HepG2 (cell line): ENCODE data around the gene FBXL7. TPM values are rescaled to one million over a fixed set of nuclear protein-coding genes. Genes with fewer than 3 reads are reported as not detected.

ENCODE experiments used
- ATAC-seq: fragments of 200-7000 bp; cut with Tn5 transposase; 3 replicates; pipeline ENCODE4 v1.9.1; 2020; ENCODE audit warnings: mild to moderate bottlenecking, moderate library complexity
- BruUV-seq: library from RNA; stranded (reverse); fragments of 400-500 nt; replicated peaks from 2 replicates; lab custom pipeline; 2021; lab: Mats Ljungman, UMichigan
- CTCF ChIA-PET: fragments of 300-600 bp; formaldehyde crosslinking; extraction: SDS; loops from one replicate; lab custom pipeline; 2021; ENCODE audit warnings: low total read pairs, inconsistent platforms, low intra/inter-chr PET ratio; lab: Yijun Ruan, JAX
- POLR2A ChIA-PET: fragments of 350-600 bp; sonication (Branson Sonifier 250); formaldehyde crosslinking; loops from one replicate; lab custom pipeline; 2020; ENCODE audit warnings: antibody characterized with exemption, inconsistent platforms; lab: Yijun Ruan, JAX
- DNase-seq: peaks from one replicate; pipeline ENCODE4 v3.0.0-alpha.2; 2015; ENCODE audit warnings: low spot score
- FAIRE-seq: peaks from 3 replicates; lab custom pipeline; 2011; peaks lifted over from hg19 to GRCh38; lab: Jason Lieb, UNC
- H2AFZ ChIP-seq: one replicate; pipeline ENCODE4 v1.6.1; 2011; ENCODE audit warnings: low read length, inconsistent platforms
- H3K27ac ChIP-seq: fragments of 300-600 bp; 3 replicates; pipeline ENCODE4 v1.8.0; 2011; ENCODE audit warnings: mixed run types, mild to moderate bottlenecking, mixed read lengths, low read length, inconsistent platforms; ENCODE audit not compliant: insufficient read depth; ENCODE audit errors: extremely low read length
- H3K27me3 ChIP-seq, 2 experiments: fragments of 200-600 bp in 1 of 2; 2 replicates in 1 of 2; 3 replicates in 1 of 2; pipeline versions ENCODE4 v1.6.0 to v1.8.0; 2011; ENCODE audit warnings: low read length in 2 of 2, mild to moderate bottlenecking in 2 of 2, moderate library complexity in 2 of 2, inconsistent platforms in 1 of 2; ENCODE audit not compliant: insufficient read depth in 2 of 2, control insufficient read depth in 1 of 2
- H3K36me3 ChIP-seq, 2 experiments: fragments of 200-600 bp in 1 of 2; replicated peaks in 1 of 2; 2 replicates in 1 of 2; 3 replicates in 1 of 2; pipeline versions ENCODE4 v1.5.1 to v1.8.0; 2011; ENCODE audit warnings: low read length in 2 of 2, inconsistent platforms in 1 of 2; ENCODE audit not compliant: insufficient read depth in 2 of 2, control insufficient read depth in 1 of 2
- H3K4me1 ChIP-seq: 2 replicates; pipeline ENCODE4 v1.5.1; 2012; ENCODE audit warnings: low read length, inconsistent platforms; ENCODE audit not compliant: insufficient read depth
- H3K4me2 ChIP-seq: 2 replicates; pipeline ENCODE4 v1.6.0; 2011; ENCODE audit warnings: low read depth, low read length, inconsistent platforms
- H3K4me3 ChIP-seq, 3 experiments: fragments of 200-600 bp in 1 of 3; sonication (generic), shearing (Covaris generic) in 1 of 3; replicated peaks in 1 of 3; 2 replicates each; pipeline ENCODE4 v1.5.1; 2011 to 2016; ENCODE audit warnings: low read length in 3 of 3, inconsistent platforms in 2 of 3, low read depth in 2 of 3, mild to moderate bottlenecking in 2 of 3, control low read depth in 1 of 3, mixed read lengths in 1 of 3; ENCODE audit not compliant: insufficient read depth in 1 of 3
- H3K79me2 ChIP-seq: one replicate; pipeline ENCODE4 v1.6.1; 2011; ENCODE audit warnings: low read length, inconsistent platforms; ENCODE audit not compliant: insufficient read depth
- H3K9ac ChIP-seq: 2 replicates; pipeline ENCODE4 v1.6.0; 2011; ENCODE audit warnings: mild to moderate bottlenecking, low read depth, low read length, inconsistent platforms; ENCODE audit not compliant: insufficient read depth
- H3K9me3 ChIP-seq: 2 replicates; pipeline ENCODE4 v1.5.1; 2012; ENCODE audit warnings: mild to moderate bottlenecking, low read length
- H4K20me1 ChIP-seq: 2 replicates; pipeline ENCODE4 v1.6.0; 2011; ENCODE audit warnings: inconsistent platforms, mild to moderate bottlenecking, low read length, moderate library complexity; ENCODE audit not compliant: insufficient read depth
- FOXC1 ChIP-seq: sonication (generic); formaldehyde crosslinking; IDR thresholded peaks from 2 replicates; pipeline ENCODE4 v1.8.0; 2022; ENCODE audit warnings: mild to moderate bottlenecking, missing genetic modification reagents, borderline replicate concordance
- JDP2 ChIP-seq: sonication (generic); formaldehyde crosslinking; IDR thresholded peaks from 2 replicates; pipeline ENCODE4 v1.8.1; 2022; ENCODE audit warnings: missing genetic modification reagents, borderline replicate concordance
- MAFK ChIP-seq, 2 experiments: IDR thresholded peaks in 1 of 2; conservative IDR thresholded peaks in 1 of 2; 2 replicates each; pipeline ENCODE4 v1.6.1; 2011; ENCODE audit warnings: improper control_type of control experiment in 2 of 2, low read length in 2 of 2
- NFIB ChIP-seq: sonication (generic); formaldehyde crosslinking; IDR thresholded peaks from 2 replicates; pipeline ENCODE4 v1.9.0; 2021; ENCODE audit warnings: missing genetic modification reagents, mild to moderate bottlenecking, borderline replicate concordance
- TBX2 ChIP-seq: sonication (generic); formaldehyde crosslinking; IDR thresholded peaks from 2 replicates; pipeline ENCODE4 v1.5.0; 2020; ENCODE audit warnings: missing genetic modification reagents, mild to moderate bottlenecking, borderline replicate concordance
- YEATS2 ChIP-seq: sonication (generic); formaldehyde crosslinking; IDR thresholded peaks from 2 replicates; pipeline ENCODE4 v1.4.0; 2020; ENCODE audit warnings: missing genetic modification reagents, borderline replicate concordance
- ZNF567 ChIP-seq: sonication (generic); formaldehyde crosslinking; IDR thresholded peaks from 2 replicates; pipeline ENCODE4 v1.8.1; 2023; ENCODE audit warnings: mild to moderate bottlenecking, missing genetic modification reagents, borderline replicate concordance
- ZNF782 ChIP-seq: sonication (generic); formaldehyde crosslinking; IDR thresholded peaks from 2 replicates; pipeline ENCODE4 v1.4.0; 2020; ENCODE audit warnings: missing genetic modification reagents, mild to moderate bottlenecking, borderline replicate concordance
- ZNF879 ChIP-seq: sonication (generic); formaldehyde crosslinking; IDR thresholded peaks from 2 replicates; pipeline ENCODE4 v1.8.1; 2023; ENCODE audit warnings: missing genetic modification reagents
- WGBS: methylation state at CpG from one replicate; pipeline ENCODE4 v1.1.6; 2017; ENCODE audit warnings: low lambda C conversion rate; 5-methylcytosine and 5-hydroxymethylcytosine counted together
- in situ Hi-C: cut with HindIII; loops from 2 replicates; pipeline ENCODE4 v1.10.0; 2017; ENCODE audit warnings: low pct_unique_long_range_greater_than_20kb; ENCODE audit not compliant: extremely low pct_ligation_motif_present
- intact Hi-C: fragments of 100-400 bp; cut with micrococcal nuclease; formaldehyde crosslinking; loops from one replicate; pipeline ENCODE4 v1.10.0; 2022; ENCODE audit not compliant: unreplicated experiment
- polyA plus RNA-seq, 8 experiments: library from polyadenylated mRNA; depleted of rRNA in 3 of 8; stranded (reverse) in 7 of 8; unstranded in 1 of 8; fragments of >200 nt; fragmentation: Illumina TruSeq in 4 of 8; extraction: Trizol in 4 of 8; gene quantifications; 2 replicates each; pipeline versions ENCODE4 v1.2.1 to v1.2.3, GENCODE V29; 2011 to 2016; ENCODE audit warnings: low read depth in 4 of 8, missing spikeins in 1 of 8, mixed read lengths in 1 of 8; ENCODE audit not compliant: insufficient read depth in 1 of 8
- total RNA-seq, 5 experiments: library from RNA; depleted of rRNA; stranded (reverse); fragments of >200 nt; fragmentation: Illumina TruSeq; extraction: Trizol; gene quantifications; 2 replicates each; pipeline ENCODE4 v1.2.3, GENCODE V29; 2016; ENCODE audit warnings: low read depth in 1 of 5
- TF ChIP-seq, protein P1 (sequence below): sonication (generic); formaldehyde crosslinking; IDR thresholded peaks from 2 replicates; pipeline ENCODE4 v1.4.0; 2020; ENCODE audit warnings: missing genetic modification reagents, borderline replicate concordance
- TF ChIP-seq, protein P2 (sequence below): sonication (generic); formaldehyde crosslinking; IDR thresholded peaks from 2 replicates; pipeline ENCODE4 v1.4.0; 2020; ENCODE audit warnings: missing genetic modification reagents, borderline replicate concordance

FBXL7 gene
- total and polyA plus RNA-seq, 2 of the 13 experiments (the other 11 are each of a cell fraction or from before 2014, with no cell fraction given) = 0.07 TPM; not detected in 1

- whole genome bisulfite sequencing = 0% methylated on average over 3 of the region's 3 CpGs
- POLR2A ChIA-PET = no interaction called here
- Histone ChIP-seq H2AFZ (no peak overlapping the region), H3K27me3 (no peaks in the 10 kb centered on the region), H3K27ac (no peak overlapping the region)
- intact Hi-C loops = no loop called here
- in situ Hi-C loops = no loop called here
- no peak for FAIRE-seq
- CTCF ChIA-PET = no interaction called here
- TF ChIP-seq ZNF567 (CRISPR knock-in tag) (no peak), ZNF782 (CRISPR knock-in tag) (no peak), JDP2 (no peak), FOXC1 (CRISPR knock-in tag) (no peak)
- TF ChIP-seq, all 625 proteins: peak for 0
- no peak overlapping the region for H3K4me3 ChIP-seq
- peaks cover 8% of the 10 kb centered on the region; the same call in 1 of the 2 replicates for H3K9me3 ChIP-seq
- DNase-seq (no peak), ATAC-seq (no peak)
- H3K4me2 ChIP-seq = no peak overlapping the region
- no peaks in the 10 kb centered on the region for H3K79me2 ChIP-seq
- BruUV-seq = no TSS peak
- H4K20me1 ChIP-seq = no peaks in the 10 kb centered on the region
- no peaks in the 10 kb centered on the region for H3K36me3 ChIP-seq
- no peak overlapping the region for H3K9ac ChIP-seq
- no peaks in the 10 kb centered on the region for H3K4me1 ChIP-seq
Measured at GRCh38 chr5:15852217-15852616, 352.2 kb downstream of the FBXL7 start.

- H3K4me1 ChIP-seq = no peaks in the 10 kb centered on the region
- ATAC-seq (no peak), FAIRE-seq (no peak), DNase-seq (no peak)
- H3K4me3 ChIP-seq = no peak overlapping the region
- H3K9me3 ChIP-seq = peaks cover 8% of the 10 kb centered on the region; the same call in 1 of the 2 replicates
- POLR2A ChIA-PET = no interaction called here
- no peaks in the 10 kb centered on the region for H4K20me1 ChIP-seq
- H3K27me3 ChIP-seq = no peaks in the 10 kb centered on the region
- H3K27ac ChIP-seq = no peak overlapping the region
- no peak overlapping the region for H3K9ac ChIP-seq
- BruUV-seq = no TSS peak
- in situ Hi-C loops (no loop called here), intact Hi-C loops (no loop called here)
- H2AFZ ChIP-seq = no peak overlapping the region
- WGBS = 55% methylated on average over 1 of the region's 1 CpG
- H3K4me2 ChIP-seq = no peak overlapping the region
- H3K36me3 ChIP-seq = no peaks in the 10 kb centered on the region
- H3K79me2 ChIP-seq = no peaks in the 10 kb centered on the region
- CTCF ChIA-PET = no interaction called here
- no peak for TF ChIP-seq TBX2 (CRISPR knock-in tag)
- TF ChIP-seq, protein P1, sequence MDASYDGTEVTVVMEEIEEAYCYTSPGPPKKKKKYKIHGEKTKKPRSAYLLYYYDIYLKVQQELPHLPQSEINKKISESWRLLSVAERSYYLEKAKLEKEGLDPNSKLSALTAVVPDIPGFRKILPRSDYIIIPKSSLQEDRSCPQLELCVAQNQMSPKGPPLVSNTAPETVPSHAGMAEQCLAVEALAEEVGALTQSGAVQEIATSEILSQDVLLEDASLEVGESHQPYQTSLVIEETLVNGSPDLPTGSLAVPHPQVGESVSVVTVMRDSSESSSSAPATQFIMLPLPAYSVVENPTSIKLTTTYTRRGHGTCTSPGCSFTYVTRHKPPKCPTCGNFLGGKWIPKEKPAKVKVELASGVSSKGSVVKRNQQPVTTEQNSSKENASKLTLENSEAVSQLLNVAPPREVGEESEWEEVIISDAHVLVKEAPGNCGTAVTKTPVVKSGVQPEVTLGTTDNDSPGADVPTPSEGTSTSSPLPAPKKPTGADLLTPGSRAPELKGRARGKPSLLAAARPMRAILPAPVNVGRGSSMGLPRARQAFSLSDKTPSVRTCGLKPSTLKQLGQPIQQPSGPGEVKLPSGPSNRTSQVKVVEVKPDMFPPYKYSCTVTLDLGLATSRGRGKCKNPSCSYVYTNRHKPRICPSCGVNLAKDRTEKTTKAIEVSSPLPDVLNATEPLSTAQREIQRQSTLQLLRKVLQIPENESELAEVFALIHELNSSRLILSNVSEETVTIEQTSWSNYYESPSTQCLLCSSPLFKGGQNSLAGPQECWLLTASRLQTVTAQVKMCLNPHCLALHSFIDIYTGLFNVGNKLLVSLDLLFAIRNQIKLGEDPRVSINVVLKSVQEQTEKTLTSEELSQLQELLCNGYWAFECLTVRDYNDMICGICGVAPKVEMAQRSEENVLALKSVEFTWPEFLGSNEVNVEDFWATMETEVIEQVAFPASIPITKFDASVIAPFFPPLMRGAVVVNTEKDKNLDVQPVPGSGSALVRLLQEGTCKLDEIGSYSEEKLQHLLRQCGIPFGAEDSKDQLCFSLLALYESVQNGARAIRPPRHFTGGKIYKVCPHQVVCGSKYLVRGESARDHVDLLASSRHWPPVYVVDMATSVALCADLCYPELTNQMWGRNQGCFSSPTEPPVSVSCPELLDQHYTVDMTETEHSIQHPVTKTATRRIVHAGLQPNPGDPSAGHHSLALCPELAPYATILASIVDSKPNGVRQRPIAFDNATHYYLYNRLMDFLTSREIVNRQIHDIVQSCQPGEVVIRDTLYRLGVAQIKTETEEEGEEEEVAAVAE = no peak
- TF ChIP-seq MAFK (conservative IDR thresholded peaks at IDR 0.05 in 1 of 2, IDR thresholded peaks at IDR 0.05 in 1 of 2; ENCODE audit: low read length in 2 of 2) = no peak
- TF ChIP-seq NFIB (CRISPR knock-in tag) = no peak
- TF ChIP-seq YEATS2 = no peak
- TF ChIP-seq, protein P2, sequence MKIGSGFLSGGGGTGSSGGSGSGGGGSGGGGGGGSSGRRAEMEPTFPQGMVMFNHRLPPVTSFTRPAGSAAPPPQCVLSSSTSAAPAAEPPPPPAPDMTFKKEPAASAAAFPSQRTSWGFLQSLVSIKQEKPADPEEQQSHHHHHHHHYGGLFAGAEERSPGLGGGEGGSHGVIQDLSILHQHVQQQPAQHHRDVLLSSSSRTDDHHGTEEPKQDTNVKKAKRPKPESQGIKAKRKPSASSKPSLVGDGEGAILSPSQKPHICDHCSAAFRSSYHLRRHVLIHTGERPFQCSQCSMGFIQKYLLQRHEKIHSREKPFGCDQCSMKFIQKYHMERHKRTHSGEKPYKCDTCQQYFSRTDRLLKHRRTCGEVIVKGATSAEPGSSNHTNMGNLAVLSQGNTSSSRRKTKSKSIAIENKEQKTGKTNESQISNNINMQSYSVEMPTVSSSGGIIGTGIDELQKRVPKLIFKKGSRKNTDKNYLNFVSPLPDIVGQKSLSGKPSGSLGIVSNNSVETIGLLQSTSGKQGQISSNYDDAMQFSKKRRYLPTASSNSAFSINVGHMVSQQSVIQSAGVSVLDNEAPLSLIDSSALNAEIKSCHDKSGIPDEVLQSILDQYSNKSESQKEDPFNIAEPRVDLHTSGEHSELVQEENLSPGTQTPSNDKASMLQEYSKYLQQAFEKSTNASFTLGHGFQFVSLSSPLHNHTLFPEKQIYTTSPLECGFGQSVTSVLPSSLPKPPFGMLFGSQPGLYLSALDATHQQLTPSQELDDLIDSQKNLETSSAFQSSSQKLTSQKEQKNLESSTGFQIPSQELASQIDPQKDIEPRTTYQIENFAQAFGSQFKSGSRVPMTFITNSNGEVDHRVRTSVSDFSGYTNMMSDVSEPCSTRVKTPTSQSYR (CRISPR knock-in tag) = no peak
- TF ChIP-seq ZNF879 (CRISPR knock-in tag) = no peak
Measured at GRCh38 chr5:15852949-15853348, 353.0 kb downstream of the FBXL7 start.
